Dermis microvascular lymphatic vessel endothelial cell (primary cell): ENCODE results near the gene FUT3. TPM values are rescaled to one million over a fixed set of nuclear protein-coding genes. Genes with fewer than 3 reads are reported as not detected.
"Not testable (repeated sequence)": the region's sequence is repeated elsewhere in the genome, so short reads cannot be mapped to it uniquely, and the experiment has no call there.

Source experiments
- DNase-seq, 2 donors: peaks; one replicate each; pipeline versions ENCODE4 v3.0.0 to v3.0.0-alpha.2; 2010; ENCODE audit warnings: low read depth in 2 of 2
- total RNA-seq: library from RNA; depleted of rRNA; stranded (reverse); fragments of >200 nt; gene quantifications from 2 replicates; pipeline ENCODE4 v1.2.1, GENCODE V29; 2014

FUT3 gene
- total RNA-seq, 1 donor from 2014 or later, result not detected

DNA sequence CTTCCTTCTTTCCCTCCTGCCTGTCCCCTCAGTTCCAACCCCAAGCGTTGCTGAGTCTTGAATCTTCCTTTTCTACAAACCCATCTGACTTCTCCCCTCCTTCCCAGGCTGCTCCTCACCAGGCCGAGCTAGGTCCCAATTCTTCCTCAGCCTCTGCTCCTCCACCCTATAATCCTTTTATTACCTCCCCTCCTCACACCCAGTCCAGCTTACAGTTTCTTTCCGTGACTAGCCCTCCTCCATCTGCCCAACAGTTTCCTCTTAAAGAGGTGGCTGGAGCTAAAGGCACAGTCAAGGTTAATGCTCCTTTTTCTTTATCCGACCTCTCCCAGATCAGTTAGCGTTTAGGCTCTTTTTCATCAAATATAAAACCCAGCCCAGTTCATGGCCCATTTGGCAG is 2.6 kb downstream of the FUT3 start:
- not testable (repeated sequence) for DNase-seq

DNA sequence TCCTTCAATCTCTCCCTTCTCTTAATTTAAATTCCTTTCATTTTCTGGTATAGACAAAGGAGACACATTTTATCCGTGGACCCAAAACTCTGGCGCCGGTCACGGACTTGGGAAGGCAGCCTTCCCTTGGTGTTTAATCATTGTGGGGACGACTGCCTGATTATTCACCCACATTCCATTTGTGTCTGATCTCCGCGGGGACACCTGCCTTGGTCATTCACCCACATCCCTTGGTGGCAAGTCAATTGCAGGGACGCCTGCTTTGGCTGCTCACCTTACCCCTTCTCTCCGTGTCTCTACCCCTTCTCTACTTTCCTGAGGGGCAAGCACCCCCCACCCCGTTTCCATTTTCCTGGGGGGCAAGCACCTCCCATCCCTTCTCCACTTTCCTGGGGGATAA is 3.4 kb downstream of the FUT3 start:
- DNase-seq, result not testable (repeated sequence)

DNA sequence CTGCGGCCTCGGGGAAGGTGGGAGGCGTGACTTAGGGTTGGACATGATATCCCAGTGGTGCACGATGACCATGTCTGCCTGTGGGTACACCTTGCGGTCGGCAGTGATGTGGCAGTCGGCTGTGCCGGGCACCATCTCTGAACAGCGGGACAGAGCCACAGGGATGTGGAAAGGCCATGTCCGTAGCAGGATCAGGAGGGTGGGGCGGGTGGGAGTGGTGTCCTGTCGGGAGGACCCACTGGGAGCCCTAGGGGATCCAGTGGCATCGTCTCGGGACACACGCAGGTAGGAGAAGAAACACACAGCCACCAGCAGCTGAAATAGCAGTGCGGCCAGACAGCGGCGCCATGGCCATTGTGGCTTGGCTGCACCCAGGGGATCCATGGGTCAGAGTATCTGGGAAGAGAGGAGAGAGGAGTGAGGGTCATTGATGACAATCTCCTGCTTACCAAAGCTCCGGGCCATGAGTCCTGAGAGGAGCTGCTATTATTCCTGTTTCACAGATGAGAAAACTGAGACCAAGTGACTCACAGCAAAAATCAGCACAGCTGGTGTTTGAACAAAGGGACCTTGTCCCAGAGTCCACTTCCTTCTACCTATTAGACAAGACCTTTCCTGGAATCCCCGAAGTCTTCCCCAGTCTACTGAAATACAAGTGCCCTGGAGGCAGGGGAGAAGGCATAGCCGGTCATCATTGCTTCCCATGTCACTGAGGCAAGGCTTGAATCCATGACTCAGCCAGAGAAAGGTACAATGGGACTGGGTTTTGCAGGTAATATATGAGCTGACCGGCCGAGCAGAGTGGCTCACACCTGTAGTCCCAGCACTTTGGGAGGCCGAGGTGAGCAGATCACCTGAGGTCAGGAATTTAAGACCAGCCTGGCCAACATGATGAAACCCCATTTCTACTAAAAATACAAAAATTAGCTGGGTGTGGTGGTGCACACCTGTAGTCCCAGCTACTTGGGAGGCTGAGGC is 6.5 kb downstream of the FUT3 start:
- DNase-seq, result no peak

DNA sequence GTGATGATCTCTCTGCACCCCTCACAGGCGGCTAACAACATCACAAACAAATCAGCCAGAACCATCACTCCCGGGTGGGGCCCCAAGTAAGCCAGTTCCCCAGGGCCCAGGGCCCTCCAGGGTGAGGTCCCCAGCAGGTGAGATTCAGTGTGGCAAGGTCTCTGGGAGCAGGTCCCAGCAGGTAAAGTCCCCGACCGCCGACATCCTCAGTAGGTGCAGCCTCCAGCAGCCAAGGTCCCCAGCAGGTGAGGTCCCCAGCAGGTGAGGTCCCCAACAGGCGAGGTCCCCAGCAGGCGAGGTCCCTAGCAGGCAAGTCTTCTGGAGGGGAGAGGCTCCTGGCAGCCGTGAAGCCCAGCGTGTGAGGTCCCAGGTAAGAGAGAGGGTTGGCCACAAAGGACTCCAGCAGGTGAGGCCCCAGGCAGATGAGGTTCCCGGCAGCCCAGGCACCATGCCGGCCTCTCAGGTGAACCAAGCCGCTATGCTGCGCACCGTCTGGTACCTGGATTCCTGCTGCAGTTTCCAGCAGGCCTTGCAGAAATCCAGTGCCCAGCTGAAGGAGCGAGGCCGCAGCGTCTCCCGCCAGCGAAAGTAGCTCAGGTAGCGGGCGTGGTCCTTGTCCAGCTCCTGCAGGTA is 7.8 kb downstream of the FUT3 start:
- no peak for DNase-seq

DNA sequence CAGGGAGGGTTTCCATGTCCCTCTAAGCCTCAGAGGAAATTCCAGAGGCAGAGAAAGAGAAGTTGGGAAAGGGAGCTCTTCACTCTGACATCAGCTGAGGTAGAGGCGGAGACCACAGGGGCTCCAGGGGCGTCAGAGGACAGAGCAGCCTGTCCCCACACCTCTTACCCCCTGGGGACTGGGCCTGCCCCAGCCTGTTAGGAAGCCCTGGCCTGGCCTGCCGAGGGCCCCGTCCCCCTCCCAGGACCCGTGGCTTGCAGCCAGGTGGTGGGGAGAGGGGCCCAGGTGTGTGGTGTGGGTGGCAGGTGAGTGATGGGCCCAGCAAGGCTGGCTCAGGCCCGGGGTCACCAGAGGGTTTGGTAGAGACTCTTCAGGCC is 9.5 kb downstream of the FUT3 start:
- not testable (repeated sequence) for DNase-seq

DNA sequence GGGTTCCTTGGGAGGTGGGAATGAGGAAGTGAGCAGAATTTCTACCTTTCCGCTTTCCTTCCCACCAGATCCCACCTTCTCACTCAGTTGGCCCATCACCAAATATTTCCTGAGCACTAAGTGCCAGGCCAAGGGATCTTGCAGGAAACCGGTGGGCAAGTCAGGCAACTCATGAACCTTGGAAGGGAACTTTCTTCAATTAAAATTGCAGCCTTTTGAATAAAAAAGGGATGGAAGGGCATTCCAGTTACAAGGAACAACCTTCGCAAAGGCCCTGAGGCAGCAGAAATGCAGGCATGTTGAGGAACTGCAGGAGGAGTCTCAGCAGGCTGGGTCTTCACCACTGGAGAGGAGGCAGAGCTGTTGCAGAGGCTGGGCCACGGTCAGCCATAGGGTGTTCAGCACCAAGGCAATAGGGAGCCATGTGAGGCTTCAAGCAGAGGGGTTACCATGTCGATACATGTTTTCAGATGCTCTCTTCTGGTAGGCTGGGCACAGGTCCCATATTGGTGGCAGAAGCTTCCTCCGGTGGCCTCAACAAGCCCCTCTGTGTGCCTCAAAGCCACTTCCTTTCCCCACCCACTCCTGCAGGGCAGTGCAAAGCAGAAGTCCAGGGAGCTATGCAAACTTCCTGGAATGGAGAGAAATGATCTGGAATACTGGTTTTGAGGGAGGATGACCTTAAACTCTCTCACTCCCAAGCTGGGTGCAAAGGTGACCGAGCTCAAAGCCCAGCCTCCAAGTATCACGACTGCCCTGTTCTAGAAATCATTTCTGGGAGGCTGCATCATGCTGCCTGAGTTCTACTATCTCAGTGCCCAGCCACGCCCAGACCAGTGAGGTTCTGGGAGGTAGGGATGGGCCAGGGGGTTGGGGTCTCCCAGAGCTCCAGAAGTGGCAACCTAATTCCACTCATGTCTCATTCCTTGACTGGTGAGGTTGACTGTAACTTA is 11.9 kb downstream of the FUT3 start, which contains the start of gene FUT6:
TSS of gene FUT6 (minus strand) at position 638 of the 953 bp plus-strand sequence. CDS start 7,135 bp downstream, outside the sequence.
- no peak for DNase-seq

DNA sequence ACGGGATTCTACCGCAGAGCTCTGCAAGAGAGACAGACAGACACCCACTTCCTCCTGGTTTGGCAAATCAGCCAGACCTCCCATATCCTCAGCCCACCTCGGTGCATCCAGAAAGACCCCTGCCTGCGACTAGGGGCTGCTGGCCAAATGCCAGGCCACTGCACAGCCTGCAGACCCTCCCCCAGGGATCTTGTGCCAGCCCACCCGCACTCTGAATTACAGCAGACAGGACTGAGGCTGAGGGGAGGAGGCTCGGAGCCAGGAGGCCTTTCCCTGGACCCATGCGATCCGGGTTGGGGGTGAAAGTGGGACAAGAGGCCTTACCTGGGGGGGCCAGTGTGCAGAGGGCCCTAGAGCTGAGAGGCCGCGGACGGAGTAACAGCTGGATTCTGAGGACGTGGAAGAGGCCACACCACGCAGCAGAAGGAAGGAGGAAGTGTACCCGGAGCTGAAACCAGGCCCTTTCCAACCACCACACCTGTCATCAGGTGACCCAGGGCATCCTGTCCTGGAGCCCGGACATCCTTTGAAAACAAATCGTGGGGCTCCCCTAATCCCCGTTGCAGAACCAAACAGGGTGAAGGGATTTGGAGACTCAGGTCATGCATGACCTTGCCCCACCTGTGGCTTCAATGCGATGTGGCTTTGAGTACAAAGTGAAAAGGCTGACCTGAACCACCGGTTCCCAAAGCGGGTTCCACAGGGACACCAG is 12.7 kb downstream of the FUT3 start:
- no peak for DNase-seq

DNA sequence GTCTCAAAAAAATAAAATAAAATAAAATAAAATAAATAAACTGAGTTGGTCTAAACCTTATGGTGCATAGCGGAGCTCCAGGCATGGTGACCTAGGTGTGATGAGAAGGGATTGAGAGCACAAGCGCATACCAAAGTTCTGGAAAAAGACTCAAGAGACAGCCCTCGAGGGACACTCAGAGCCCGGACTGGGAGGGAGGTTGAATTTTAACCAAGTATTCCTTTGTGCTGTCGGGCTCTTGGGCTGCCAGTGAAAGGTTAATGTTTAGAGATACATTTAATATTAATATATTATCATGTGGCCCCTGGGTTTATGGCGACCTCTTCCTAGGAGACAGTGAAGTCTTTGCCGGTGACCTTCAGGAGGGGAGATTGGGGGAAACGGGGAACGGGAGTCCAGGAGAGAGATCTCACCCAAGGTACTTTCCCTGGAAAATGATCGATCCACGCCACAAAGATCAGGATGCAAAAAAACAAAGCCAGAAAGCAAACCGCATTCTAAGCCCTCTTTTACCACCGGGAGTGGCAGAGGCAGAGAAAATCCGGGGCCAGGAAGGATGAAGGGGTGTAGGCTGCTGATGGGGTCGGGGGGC is 13.4 kb downstream of the FUT3 start:
- no peak for DNase-seq

DNA sequence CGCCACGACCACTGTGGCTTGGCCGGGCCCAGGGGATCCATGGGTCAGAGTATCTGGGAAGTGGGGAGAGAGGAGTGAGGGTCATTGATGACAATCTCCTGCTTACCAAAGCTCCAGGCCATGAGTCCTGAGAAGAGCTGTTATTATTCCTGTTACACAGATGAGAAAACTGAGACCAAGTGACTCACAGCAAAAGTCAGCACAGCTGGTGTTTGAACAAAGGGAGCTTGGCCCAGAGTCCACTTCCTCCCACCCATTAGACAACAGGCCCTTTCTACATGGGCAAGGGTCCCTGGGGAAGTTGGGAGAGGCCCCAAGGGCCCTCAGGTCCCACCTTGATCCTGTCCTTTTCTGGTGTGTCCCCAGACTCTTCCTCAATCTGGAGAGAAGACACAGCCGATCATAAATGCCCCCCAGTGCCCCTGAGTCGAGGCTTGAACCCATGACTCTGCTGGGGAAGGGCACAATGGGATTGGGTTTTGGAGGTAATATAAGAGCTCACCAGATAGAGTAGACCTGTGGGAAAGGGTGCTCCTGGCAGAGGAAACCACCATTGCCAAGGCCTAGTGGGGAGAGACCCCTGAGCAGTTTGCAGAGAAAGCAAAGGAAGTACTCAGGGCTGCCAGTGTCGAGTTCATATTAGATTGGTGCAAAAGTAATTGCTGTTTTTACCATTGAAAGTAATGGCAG is 18.6 kb downstream of the FUT3 start:
- DNase-seq, result no peak

DNA sequence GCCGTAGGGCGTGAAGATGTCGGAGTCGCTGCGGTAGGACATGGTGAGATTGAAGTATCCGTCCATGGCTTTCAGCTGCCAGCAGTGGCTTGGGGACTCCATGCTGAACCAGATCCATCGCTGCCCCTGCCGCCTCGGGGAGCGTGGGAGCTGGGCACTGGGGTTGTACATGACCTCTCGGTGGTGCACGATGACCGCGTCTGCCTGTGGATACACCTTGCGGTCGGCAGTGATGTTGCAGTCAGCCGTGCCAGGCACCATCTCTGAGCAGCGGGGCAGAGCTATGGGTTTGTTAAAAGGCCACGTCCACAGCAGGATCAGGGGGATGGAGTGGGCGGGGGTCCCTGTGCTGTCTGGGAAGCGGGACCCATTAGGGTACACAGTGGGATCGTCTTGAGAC is 19.2 kb downstream of the FUT3 start:
- no peak for DNase-seq

DNA sequence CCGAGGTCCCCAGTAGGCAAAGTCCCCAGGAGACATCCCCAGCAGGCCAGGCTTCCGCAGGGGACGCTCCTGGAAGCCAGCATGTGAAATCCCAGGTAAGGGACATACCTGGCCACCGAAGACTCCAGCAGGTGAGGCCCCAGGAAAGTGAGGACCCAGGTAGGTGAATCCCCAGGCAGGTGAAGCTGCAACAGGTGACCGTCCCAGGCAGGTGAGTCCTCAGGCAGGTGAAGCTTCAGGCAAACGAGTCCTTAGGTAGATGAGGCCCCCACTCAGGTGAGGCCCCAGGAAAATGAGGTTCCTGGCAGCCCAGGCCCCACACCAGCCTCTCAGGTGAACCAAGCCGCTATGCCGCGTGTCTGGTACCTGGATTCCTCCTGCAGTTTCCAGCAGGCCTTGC is 20.1 kb downstream of the FUT3 start:
- DNase-seq, result no peak

DNA sequence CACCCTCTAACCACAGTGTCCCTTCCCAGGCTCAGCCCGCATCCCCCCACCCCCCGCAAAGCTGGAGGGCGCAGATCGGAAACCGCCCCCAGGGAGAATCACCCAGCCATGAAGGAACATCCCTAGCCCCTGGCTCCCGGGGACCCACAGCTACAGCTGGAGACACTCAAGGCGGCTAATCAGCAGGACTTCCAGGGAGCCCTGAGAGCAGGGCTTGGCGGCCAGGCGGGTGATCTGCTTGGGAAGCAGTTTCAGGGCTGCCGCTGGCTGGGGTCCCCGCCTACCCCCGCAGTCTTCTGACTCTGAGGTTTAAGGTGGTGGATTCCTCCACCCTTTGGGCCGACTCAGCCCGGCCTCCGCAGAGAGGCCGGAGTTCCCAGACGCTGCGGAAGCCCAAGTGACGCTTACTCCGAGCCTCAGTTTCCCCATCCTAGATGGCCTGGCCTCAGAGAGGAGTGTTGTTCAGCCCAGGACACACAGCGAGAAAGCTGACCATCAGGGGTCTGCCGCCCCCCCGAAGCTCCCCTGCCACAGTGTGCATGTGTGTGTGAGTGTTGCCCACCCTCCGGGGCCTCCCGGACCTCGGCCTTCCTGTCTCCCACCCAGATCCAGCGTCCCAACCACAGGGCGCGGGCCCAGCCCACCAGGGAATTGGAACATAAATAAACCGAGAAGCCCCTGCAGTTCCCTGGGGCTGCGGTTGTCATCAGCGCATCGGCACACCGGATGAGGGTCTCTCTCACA is 21.5 kb downstream of the FUT3 start:
- DNase-seq, result no peak

DNA sequence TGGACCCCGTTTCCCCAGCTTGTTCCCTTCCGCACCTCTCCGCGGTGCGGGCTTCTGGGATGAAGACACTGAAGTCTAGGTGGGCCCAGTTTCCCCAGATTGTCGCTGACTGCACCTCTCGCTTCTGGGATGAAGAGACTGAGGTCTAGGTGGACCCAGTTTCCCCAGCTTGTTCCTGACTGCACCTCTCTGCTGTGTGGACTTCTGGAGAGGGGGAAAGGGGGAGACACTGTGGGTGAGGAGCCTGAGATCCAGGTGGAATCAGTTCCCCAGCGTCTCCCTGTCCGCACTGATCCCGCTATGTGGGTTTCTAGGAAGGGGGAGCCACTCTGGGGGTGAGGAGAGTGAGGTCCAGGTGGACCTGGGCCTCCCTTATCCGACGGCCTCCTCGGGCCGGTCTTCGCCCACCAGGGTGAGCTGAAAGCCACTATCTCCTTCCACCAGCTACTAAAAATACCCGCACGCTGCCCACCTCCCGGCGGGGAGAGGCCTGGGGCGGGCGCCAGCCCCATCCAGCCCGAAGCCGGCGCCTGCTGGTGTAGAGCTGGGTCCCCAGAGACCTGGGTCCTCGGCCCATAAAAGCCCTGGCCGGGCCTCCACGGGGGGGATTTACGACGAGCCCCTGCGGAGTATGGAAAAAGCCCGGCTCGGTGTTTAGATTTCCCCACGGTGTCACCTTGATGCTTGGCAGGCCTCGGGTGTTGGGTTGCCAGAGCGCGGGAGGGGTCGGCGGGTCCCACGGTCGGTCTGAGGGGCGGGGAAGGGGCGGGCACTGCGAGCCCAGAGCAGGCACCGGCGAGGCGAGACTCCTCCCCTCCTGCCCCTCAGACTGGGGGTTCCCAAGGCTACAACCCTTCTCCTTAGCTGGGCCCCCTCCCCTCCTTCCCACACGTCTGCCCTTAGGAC is 22.3 kb downstream of the FUT3 start:
- no peak for DNase-seq

DNA sequence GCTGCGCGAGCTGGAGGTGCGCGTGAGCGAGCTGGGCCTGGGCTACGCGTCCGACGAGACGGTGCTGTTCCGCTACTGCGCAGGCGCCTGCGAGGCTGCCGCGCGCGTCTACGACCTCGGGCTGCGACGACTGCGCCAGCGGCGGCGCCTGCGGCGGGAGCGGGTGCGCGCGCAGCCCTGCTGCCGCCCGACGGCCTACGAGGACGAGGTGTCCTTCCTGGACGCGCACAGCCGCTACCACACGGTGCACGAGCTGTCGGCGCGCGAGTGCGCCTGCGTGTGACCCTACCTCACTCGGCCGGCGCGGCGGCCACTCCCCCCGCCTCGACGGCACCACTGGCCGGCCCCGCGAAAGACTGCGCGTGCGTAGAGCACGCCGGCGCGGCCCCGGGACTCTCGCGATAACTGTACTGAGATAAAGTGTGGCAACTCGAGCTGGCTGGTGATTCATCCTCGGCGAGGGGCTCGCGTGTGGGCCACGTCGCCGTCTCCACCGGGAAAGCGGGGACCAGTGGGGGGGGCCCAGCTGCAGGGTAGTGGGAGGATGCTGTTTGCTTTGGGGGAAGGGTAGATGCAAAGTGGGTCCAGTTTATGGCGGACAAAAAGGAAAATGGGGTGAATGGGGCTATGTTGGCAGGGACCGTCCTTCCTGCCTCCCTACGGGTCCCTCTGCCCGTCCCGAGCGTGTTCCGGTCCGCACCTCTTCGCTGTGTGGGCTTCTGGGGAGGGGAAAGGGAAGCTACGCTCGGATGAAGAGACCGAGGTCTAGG is 23.2 kb downstream of the FUT3 start:
- peak; percentile 80 to 90 for DNase-seq

DNA sequence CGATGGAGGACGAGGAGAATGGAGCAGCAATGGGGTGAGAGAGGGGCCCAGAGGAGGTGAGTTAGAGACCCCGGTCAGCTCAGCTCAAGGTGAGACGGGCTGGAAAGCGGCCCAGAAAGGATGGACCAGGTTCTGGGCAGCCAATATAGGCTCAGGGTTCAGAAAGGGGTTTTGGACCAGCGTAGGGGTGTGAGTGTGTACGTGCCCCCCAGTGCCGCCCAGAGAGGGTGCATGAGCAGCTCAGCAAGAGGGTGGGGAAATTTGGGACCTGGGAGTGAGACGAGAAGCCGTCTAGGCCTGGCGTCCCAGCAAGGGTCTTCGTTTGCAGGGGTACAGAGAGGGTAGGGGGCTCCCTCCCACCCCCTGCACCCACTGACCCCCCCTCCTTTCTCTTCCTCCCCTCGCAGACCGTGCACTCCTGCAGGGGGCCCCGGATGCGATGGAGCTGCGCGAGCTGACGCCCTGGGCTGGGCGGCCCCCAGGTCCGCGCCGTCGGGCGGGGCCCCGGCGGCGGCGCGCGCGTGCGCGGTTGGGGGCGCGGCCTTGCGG is 23.8 kb downstream of the FUT3 start:
- no peak for DNase-seq

DNA sequence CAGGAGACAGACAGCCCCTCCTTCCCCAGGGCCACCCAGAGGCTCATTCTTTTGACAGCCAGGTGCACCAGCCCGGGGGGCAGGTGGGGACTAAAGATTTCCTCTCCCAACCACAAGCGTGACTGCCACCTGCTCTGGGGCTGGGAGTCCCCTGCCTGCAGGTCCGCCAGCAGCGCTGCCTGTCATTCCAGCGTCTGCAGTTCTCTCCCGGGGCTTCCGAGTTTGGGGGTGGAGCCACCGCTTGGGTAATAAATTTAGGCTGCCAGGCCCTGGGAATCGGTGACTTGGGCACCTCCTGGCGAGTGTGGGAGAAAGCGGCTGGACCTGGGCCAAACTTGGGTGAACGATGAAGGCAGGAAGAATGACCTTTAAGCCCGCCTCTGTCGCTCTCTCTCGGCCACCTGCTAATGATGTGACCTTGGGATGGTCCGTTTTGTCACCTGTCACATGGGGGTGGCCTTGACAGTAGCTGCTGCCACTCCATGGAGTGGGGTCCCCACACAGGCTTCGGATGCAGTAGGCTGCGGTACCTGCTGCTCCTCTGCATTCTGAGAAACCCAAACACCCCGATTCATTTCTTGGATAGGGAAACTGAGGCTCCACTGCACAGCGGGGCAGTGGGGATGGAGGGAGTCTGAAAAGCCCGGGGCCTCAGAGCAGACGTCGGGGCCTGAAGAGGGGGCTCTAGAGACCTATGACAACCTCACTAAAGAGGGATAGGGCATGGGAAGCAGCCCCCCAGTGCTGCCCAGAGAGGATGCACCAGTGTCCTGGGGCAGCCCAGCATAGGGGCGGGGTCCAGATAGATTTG is 24.5 kb downstream of the FUT3 start:
- DNase-seq, result no peak
